Coronary artery (tissue), 2 donors: Measurements from ENCODE around the gene UBA6.

Source experiments
- DNase-seq: peaks from one replicate; pipeline ENCODE4 v3.0.0-alpha.2; 2017; ENCODE audit warnings: low spot score
- H3K27ac ChIP-seq, 2 donors: fragments of 200-600 bp; sonication (generic); one replicate each; pipeline ENCODE4 v1.5.1; 2016 to 2019
- H3K4me3 ChIP-seq: fragments of 200-600 bp; sonication (generic); 2 replicates; pipeline ENCODE4 v1.5.1; 2016; ENCODE audit warnings: mild to moderate bottlenecking, moderate library complexity
- TF ChIP-seq, protein P1 (sequence below): fragments of 200-600 bp; sonication (generic); IDR thresholded peaks from one replicate; pipeline ENCODE4 v1.5.1; 2019; ENCODE audit warnings: antibody characterized with exemption

UBA6 gene

DNA sequence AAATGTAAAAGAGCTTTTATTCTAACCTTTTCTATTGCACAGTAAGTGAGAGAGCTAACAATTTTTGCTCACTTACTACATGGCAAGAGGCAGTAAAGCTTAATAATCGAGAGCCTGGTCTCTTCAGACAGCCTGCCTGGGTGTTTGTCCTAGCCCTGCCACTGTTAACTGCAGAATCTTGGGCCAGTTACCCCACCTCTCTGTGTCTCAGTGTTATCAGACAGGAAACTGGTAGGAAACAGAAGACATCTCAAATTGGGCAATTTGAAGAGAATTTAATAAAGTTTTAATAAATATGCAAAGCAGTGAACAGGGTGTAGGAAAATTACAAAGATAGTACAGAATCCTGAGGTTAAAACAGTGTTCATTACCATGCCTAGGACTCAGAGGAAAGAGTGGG lies 129.0 kb downstream of the UBA6 start:
- Histone ChIP-seq H3K4me3 (no peak overlapping the region), H3K27ac (no peak overlapping the region)
- TF ChIP-seq, protein P1, sequence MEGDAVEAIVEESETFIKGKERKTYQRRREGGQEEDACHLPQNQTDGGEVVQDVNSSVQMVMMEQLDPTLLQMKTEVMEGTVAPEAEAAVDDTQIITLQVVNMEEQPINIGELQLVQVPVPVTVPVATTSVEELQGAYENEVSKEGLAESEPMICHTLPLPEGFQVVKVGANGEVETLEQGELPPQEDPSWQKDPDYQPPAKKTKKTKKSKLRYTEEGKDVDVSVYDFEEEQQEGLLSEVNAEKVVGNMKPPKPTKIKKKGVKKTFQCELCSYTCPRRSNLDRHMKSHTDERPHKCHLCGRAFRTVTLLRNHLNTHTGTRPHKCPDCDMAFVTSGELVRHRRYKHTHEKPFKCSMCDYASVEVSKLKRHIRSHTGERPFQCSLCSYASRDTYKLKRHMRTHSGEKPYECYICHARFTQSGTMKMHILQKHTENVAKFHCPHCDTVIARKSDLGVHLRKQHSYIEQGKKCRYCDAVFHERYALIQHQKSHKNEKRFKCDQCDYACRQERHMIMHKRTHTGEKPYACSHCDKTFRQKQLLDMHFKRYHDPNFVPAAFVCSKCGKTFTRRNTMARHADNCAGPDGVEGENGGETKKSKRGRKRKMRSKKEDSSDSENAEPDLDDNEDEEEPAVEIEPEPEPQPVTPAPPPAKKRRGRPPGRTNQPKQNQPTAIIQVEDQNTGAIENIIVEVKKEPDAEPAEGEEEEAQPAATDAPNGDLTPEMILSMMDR, result no peak
- no peak for DNase-seq

DNA sequence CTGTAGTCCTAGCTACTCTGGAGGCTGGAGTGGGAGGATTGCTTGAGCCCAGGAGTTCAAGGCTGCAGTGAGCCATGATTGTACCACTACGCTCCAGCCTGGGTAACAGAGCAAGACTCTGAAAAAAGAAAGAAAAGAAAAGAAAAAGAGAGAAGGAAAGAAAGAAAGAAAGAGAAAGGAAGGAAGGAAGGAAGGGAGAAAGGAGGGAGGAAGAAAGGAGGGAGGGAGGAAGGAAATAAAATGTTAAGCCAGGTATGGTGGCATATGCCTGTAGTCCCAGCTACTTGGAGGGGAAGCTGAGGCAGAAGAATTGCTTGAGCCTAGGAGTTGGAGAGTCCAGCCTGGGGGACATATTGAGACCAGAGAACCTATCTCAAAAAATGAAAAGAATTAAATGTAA lies 130.4 kb downstream of the UBA6 start:
- no peak for DNase-seq
- no peak overlapping the region for H3K4me3 ChIP-seq
- TF ChIP-seq, protein P1, result no peak
- H3K27ac ChIP-seq, result no peak overlapping the region

DNA sequence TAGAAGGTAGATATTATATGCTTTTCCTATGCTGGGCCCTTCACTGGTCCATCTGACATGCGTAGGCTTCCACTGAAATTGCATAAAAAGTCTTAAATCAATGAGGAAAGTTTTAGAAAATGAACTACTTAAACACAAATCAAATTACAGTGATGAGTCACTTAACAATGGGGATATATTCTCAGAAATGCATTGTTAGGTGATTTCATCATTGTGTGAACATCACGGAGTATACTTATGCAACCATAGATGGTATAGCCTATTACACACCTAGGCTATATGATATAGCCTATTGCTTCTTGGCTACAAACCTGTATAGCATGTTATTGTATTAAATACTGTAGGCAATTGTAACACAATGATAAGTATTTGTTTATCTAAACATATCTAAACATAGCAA lies 132.1 kb downstream of the UBA6 start:
- H3K4me3 ChIP-seq, result no peak overlapping the region
- TF ChIP-seq, protein P1, result no peak
- DNase-seq, result no peak
- no peak overlapping the region for H3K27ac ChIP-seq

DNA sequence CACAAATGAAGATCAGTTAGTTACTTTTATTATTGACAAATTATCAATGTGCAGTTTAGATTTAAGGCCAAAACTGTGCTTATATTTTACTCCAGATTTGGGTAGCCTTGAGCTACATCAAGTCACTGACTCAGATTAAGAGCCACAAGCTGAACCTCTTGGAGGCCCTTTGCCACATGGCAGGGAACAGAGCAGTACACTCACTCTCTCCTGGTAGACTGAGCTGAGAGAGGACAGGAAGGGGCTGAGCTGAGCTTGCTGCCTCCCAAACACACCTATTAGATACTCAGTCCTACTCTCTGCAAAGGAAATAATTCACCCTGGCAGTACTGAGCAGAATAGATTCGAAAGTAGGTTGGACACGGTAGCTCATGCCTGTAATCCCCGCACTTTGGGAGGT lies 134.6 kb downstream of the UBA6 start:
- TF ChIP-seq, protein P1, result no peak
- no peak for DNase-seq
- Histone ChIP-seq H3K4me3 (no peak overlapping the region), H3K27ac (no peak overlapping the region)

DNA sequence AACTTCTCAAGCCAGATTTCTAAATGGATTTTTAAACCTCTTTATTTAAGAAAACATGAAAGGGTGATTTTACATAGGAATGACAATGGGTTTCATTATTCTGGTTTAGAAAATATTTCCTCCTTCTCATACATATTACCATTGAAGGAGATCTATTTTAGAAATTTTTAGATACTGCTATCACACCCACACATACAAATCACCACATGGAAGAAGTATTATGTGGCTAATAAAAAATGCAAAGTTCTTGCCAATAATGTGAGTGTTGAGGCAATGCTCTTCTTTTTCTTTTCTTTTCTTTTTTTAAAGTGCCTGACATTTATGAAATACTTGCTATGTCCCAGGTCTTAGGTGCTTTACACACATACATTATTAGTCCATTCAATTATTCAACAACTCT lies 135.7 kb downstream of the UBA6 start:
- H3K4me3 ChIP-seq, result no peak overlapping the region
- H3K27ac ChIP-seq, result no peak overlapping the region
- no peak for DNase-seq
- TF ChIP-seq, protein P1, result no peak
